SU-DHL-6 (cell line): ENCODE data around the gene TMPO.

Experiments
- CTCF ChIP-seq: fragments of 200-600 bp; sonication (generic); IDR thresholded peaks from one replicate; pipeline ENCODE4 v1.5.1; 2017; ENCODE audit warnings: antibody characterized with exemption, mild to moderate bottlenecking, low read length, moderate library complexity; ENCODE audit not compliant: insufficient read depth, poor library complexity, severe bottlenecking
- EZH2phosphoT487 ChIP-seq: fragments of 200-600 bp; sonication (generic), shearing (Covaris generic); conservative IDR thresholded peaks from 2 replicates; pipeline ENCODE4 v1.6.1; 2018; ENCODE audit warnings: mild to moderate bottlenecking, antibody characterized with exemption, low read length, moderate library complexity, mixed read lengths

- TF ChIP-seq CTCF: no peak
- TF ChIP-seq EZH2phosphoT487: no peak
These were observed 29.4 kb downstream of the TMPO start for GRCh38 chr12:98544751-98545150.
